GM12878 (cell line): Measurements from ENCODE around the gene TOMM5. TPM values are rescaled to one million over a fixed set of nuclear protein-coding genes. Genes with fewer than 3 reads are reported as not detected.

Experiments
- ATAC-seq: fragments of 200-7000 bp; cut with Tn5 transposase; 3 replicates; pipeline ENCODE4 v1.9.1; 2020; ENCODE audit warnings: mild to moderate bottlenecking, moderate library complexity
- BruUV-seq: library from RNA; stranded (reverse); fragments of 400-500 nt; replicated peaks from 2 replicates; lab custom pipeline; 2021; lab: Mats Ljungman, UMichigan
- CTCF ChIA-PET: fragments of 300-600 bp; sonication (Branson Sonifier 250); formaldehyde crosslinking; extraction: SDS; loops from one replicate; lab custom pipeline; 2021; ENCODE audit warnings: inconsistent platforms; lab: Yijun Ruan, JAX
- POLR2A ChIA-PET: fragments of 350-600 bp; formaldehyde crosslinking; extraction: SDS; loops from one replicate; lab custom pipeline; 2021; ENCODE audit warnings: inconsistent platforms; lab: Charles Lee
- RAD21 ChIA-PET: fragments of 300-600 bp; sonication (Branson Sonifier 250); formaldehyde crosslinking; loops from one replicate; lab custom pipeline; 2023; ENCODE audit warnings: antibody characterized with exemption; ENCODE audit not compliant: unreplicated experiment; lab: Charles Lee
- SMC1A ChIA-PET: fragments of 300-600 bp; sonication (Branson Sonifier 250); formaldehyde crosslinking; loops from one replicate; lab custom pipeline; 2023; ENCODE audit not compliant: unreplicated experiment, uncharacterized antibody; lab: Charles Lee
- DNase-seq: peaks from one replicate; pipeline ENCODE4 v3.0.0-alpha.2; 2011; ENCODE audit warnings: low read depth, low spot score
- FAIRE-seq: peaks from 3 replicates; lab custom pipeline; 2011; peaks lifted over from hg19 to GRCh38; lab: Jason Lieb, UNC
- H2AFZ ChIP-seq: 2 replicates; pipeline ENCODE4 v1.6.0; 2011; ENCODE audit warnings: low read depth, low read length, control low read depth; ENCODE audit not compliant: control insufficient read depth
- H3K27ac ChIP-seq: 2 replicates; pipeline ENCODE4 v1.5.1; 2011; ENCODE audit warnings: control low read depth; ENCODE audit not compliant: control insufficient read depth, insufficient read depth
- H3K27me3 ChIP-seq, 2 experiments: replicated peaks in 1 of 2; 2 replicates each; pipeline versions ENCODE4 v1.6.0 to v1.6.1; 2011; ENCODE audit warnings: low read length in 1 of 2; ENCODE audit not compliant: control insufficient read depth in 2 of 2, insufficient read depth in 2 of 2
- H3K36me3 ChIP-seq, 2 experiments: 2 replicates each; pipeline ENCODE4 v1.5.1; 2011; ENCODE audit warnings: low read length in 1 of 2; ENCODE audit not compliant: control insufficient read depth in 2 of 2, insufficient read depth in 2 of 2
- H3K4me1 ChIP-seq: 2 replicates; pipeline ENCODE4 v1.6.1; 2011; ENCODE audit warnings: mild to moderate bottlenecking, low read length, moderate library complexity, mixed read lengths; ENCODE audit not compliant: control insufficient read depth, insufficient read depth
- H3K4me2 ChIP-seq: 2 replicates; pipeline ENCODE4 v1.6.0; 2011; ENCODE audit warnings: control low read depth; ENCODE audit not compliant: control insufficient read depth, insufficient read depth
- H3K4me3 ChIP-seq: fragments of 200-600 bp; sonication (generic); 2 replicates; pipeline ENCODE4 v1.5.1; 2016
- H3K79me2 ChIP-seq: 2 replicates; pipeline ENCODE4 v1.6.0; 2011; ENCODE audit warnings: low read length; ENCODE audit not compliant: control insufficient read depth, insufficient read depth
- H3K9ac ChIP-seq: 2 replicates; pipeline ENCODE4 v1.8.0; 2011; ENCODE audit warnings: low read length, control low read depth, mixed read lengths; ENCODE audit not compliant: control insufficient read depth, insufficient read depth
- H3K9me3 ChIP-seq: replicated peaks from 3 replicates; pipeline ENCODE4 v1.5.1; 2011; ENCODE audit warnings: mild to moderate bottlenecking, low read length; ENCODE audit not compliant: control insufficient read depth, insufficient read depth
- H4K20me1 ChIP-seq: 2 replicates; pipeline ENCODE4 v1.6.0; 2011; ENCODE audit not compliant: control insufficient read depth, insufficient read depth
- DPF2 ChIP-seq: fragments of 450-650 bp; IDR thresholded peaks from 2 replicates; pipeline ENCODE4 v1.6.1; 2017; ENCODE audit warnings: mild to moderate bottlenecking
- ETV6 ChIP-seq, 2 experiments: fragments of 450-650 bp in 1 of 2; IDR thresholded peaks in 1 of 2; conservative IDR thresholded peaks in 1 of 2; 2 replicates each; pipeline ENCODE4 v1.6.1; 2014; ENCODE audit warnings: antibody characterized with exemption in 1 of 2, borderline replicate concordance in 1 of 2, low read depth in 1 of 2, mild to moderate bottlenecking in 1 of 2, moderate library complexity in 1 of 2
- IKZF1 ChIP-seq: fragments of 450-650 bp; conservative IDR thresholded peaks from 2 replicates; pipeline ENCODE4 v1.6.1; 2017; ENCODE audit warnings: antibody characterized with exemption, mild to moderate bottlenecking
- MTA2 ChIP-seq: fragments of 450-650 bp; IDR thresholded peaks from 2 replicates; pipeline ENCODE4 v1.6.1; 2016; ENCODE audit warnings: low read depth, mild to moderate bottlenecking, moderate library complexity
- NFYA ChIP-seq: IDR thresholded peaks from 2 replicates; pipeline ENCODE4 v1.6.1; 2011; ENCODE audit warnings: low read depth, mild to moderate bottlenecking, low read length, improper control_type of control experiment, borderline replicate concordance
- NFYB ChIP-seq: IDR thresholded peaks from 2 replicates; pipeline ENCODE4 v1.6.1; 2011; ENCODE audit warnings: low read depth, mild to moderate bottlenecking, low read length, improper control_type of control experiment, moderate library complexity; ENCODE audit not compliant: insufficient read depth
- WGBS: methylation state at CpG from one replicate; pipeline ENCODE4 v1.1.6; 2016; ENCODE audit warnings: low lambda C conversion rate; ENCODE audit not compliant: insufficient replicate concordance, insufficient coverage; ENCODE audit errors: missing lambda C conversion rate; 5-methylcytosine and 5-hydroxymethylcytosine counted together
- in situ Hi-C: fragments of 300-500 bp; cut with MboI; formaldehyde crosslinking; loops from 9 replicates; pipeline ENCODE4 v1.14.3; 2018; ENCODE audit warnings: mixed read lengths
- intact Hi-C: fragments of 100-400 bp; cut with micrococcal nuclease; formaldehyde crosslinking; loops from one replicate; pipeline ENCODE4 v1.14.2; 2022; ENCODE audit not compliant: unreplicated experiment
- polyA plus RNA-seq, 11 experiments: library from polyadenylated mRNA; depleted of rRNA in 4 of 11; unstranded in 6 of 11; stranded (reverse) in 5 of 11; fragments of >200 nt; fragmentation: Nextera tagmentation in 4 of 11; fragmentation: Illumina TruSeq in 1 of 11; extraction: Ambion mirVana in 4 of 11; extraction: Trizol in 1 of 11; gene quantifications; 1 replicate in 1 of 11; 2 replicates in 10 of 11; pipeline versions ENCODE4 v1.2.1 to v1.2.3, GENCODE V29; 2011 to 2016; ENCODE audit warnings: inconsistent platforms in 2 of 11, missing spikeins in 2 of 11, low read depth in 1 of 11
- total RNA-seq, 4 experiments: library from RNA; depleted of rRNA in 3 of 4; stranded (reverse); fragments of >200 nt in 3 of 4; fragmentation: Illumina TruSeq in 1 of 4; extraction: Trizol in 1 of 4; gene quantifications; 2 replicates each; pipeline versions ENCODE4 v1.2.1 to v1.2.3, GENCODE V29; 2013 to 2021
- TF ChIP-seq, protein P1 (sequence below): IDR thresholded peaks from 2 replicates; pipeline ENCODE4 v1.6.1; 2012; ENCODE audit warnings: mild to moderate bottlenecking, low read depth, low read length
- TF ChIP-seq, protein P2 (sequence below): fragments of 450-650 bp; IDR thresholded peaks from 2 replicates; pipeline ENCODE4 v1.6.1; 2017; ENCODE audit warnings: mild to moderate bottlenecking
- TF ChIP-seq, protein P3 (sequence below): fragments of 450-650 bp; IDR thresholded peaks from 2 replicates; pipeline ENCODE4 v1.6.1; 2017; ENCODE audit warnings: low read depth, mild to moderate bottlenecking, moderate library complexity

TOMM5 gene
- total and polyA plus RNA-seq, 10 of the 15 experiments (the other 5 are each of a cell fraction or from before 2014, with no cell fraction given) = 152 to 1,143 (median 351) TPM

DNA sequence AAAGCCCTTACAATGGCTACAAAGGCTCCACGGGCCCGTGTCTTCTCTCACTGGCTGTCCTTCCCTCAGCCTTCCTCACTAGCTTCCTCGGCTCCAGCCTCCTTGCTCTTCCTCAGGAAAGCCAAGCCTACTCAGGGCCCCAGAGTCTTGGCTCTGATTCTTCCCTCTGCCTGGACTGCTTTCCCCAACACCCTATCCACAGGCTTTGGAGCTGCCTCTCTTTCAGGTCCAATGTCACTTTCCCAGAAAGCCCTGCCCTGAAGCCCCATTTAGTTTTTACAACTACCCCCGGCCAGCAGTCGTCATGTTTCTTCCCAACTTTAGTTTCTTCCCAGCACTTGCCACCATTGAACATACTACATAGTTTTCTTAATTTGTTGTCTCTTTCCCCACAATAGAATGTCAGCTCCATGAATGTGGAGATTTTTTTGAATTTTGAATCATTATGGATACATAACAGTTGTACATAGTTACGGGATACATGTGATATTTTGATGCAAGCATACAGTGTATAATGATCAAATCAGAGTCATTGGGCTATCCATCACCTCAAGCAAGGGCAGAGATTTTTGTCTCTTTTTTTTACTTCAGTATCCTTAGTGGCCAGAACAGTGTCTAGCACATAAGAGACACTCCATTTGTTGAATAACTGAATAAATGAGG is 17.5 kb upstream of the TOMM5 start:
- ChIA-PET POLR2A (no interaction called here), SMC1A (no interaction called here), RAD21 (no interaction called here), CTCF (no interaction called here)
- intact Hi-C loops (loop anchor here (10.0 kb wide), 1 partner anchor 55 kb away; no protein-coding TSS in a partner anchor), in situ Hi-C loops (no loop called here)
- no peaks in the 10 kb centered on the region for H3K79me2 ChIP-seq
- no TSS peak for BruUV-seq
- H4K20me1 ChIP-seq = no peaks in the 10 kb centered on the region
- H3K4me1 ChIP-seq = no peaks in the 10 kb centered on the region
- no peak for ATAC-seq
- no peak overlapping the region for H2AFZ ChIP-seq
- H3K4me2 ChIP-seq = no peak overlapping the region
- no peak overlapping the region for H3K9ac ChIP-seq
- TF ChIP-seq DPF2 (no peak), NFYB (no peak), MTA2 (no peak)
- no peak for DNase-seq
- no peak overlapping the region for H3K4me3 ChIP-seq
- 33% methylated on average over 6 of the region's 6 CpGs for WGBS
- FAIRE-seq = no peak
- no peaks in the 10 kb centered on the region for H3K9me3 ChIP-seq
- no peaks in the 10 kb centered on the region for H3K36me3 ChIP-seq
- peaks cover 2 to 4% of the 10 kb centered on the region in 2 experiments; a peak in 3 of 4 replicates for H3K27me3 ChIP-seq
- H3K27ac ChIP-seq = no peak overlapping the region

DNA sequence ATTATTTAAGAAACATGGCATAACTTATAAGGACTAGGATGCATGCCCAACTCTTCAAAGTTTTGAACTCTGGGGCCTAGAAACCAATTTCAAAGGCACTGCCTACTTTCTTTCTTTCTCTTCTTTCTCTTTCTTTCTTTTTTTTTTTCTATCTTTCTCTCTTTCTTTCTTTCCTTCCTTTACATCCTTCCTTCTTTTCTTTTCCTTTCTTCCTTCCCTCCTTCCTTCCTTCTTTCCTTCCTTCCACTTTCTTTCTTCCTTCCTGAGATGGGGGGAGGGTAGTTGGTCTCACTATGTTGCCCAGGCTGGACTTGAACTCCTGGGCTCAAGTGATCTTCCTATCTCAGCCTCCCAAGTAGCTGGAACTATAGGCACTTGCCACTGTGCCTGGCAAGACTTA is 15.9 kb upstream of the TOMM5 start:
- no peaks in the 10 kb centered on the region for H3K79me2 ChIP-seq
- FAIRE-seq (no peak), DNase-seq (no peak), ATAC-seq (no peak)
- no peaks in the 10 kb centered on the region for H4K20me1 ChIP-seq
- ChIA-PET CTCF (no interaction called here), RAD21 (no interaction called here), SMC1A (no interaction called here), POLR2A (no interaction called here)
- H2AFZ ChIP-seq = no peak overlapping the region
- no TSS peak for BruUV-seq
- no peak overlapping the region for H3K27ac ChIP-seq
- H3K4me3 ChIP-seq = no peak overlapping the region
- no peaks in the 10 kb centered on the region for H3K36me3 ChIP-seq
- intact Hi-C loops = no loop called here
- H3K4me1 ChIP-seq = no peaks in the 10 kb centered on the region
- in situ Hi-C loops = no loop called here
- no peaks in the 10 kb centered on the region for H3K9me3 ChIP-seq
- no peak overlapping the region for H3K9ac ChIP-seq
- H3K27me3 ChIP-seq = peaks cover 0 to 4% of the 10 kb centered on the region in 2 experiments; a peak in 2 of 4 replicates
- H3K4me2 ChIP-seq = no peak overlapping the region
- TF ChIP-seq ETV6 (conservative IDR thresholded peaks at IDR 0.05 in 1 of 2, IDR thresholded peaks at IDR 0.05 in 1 of 2; ENCODE audit: borderline replicate concordance in 1 of 2, low read depth in 1 of 2) = no peak
- no peak for TF ChIP-seq IKZF1
- TF ChIP-seq, protein P1, sequence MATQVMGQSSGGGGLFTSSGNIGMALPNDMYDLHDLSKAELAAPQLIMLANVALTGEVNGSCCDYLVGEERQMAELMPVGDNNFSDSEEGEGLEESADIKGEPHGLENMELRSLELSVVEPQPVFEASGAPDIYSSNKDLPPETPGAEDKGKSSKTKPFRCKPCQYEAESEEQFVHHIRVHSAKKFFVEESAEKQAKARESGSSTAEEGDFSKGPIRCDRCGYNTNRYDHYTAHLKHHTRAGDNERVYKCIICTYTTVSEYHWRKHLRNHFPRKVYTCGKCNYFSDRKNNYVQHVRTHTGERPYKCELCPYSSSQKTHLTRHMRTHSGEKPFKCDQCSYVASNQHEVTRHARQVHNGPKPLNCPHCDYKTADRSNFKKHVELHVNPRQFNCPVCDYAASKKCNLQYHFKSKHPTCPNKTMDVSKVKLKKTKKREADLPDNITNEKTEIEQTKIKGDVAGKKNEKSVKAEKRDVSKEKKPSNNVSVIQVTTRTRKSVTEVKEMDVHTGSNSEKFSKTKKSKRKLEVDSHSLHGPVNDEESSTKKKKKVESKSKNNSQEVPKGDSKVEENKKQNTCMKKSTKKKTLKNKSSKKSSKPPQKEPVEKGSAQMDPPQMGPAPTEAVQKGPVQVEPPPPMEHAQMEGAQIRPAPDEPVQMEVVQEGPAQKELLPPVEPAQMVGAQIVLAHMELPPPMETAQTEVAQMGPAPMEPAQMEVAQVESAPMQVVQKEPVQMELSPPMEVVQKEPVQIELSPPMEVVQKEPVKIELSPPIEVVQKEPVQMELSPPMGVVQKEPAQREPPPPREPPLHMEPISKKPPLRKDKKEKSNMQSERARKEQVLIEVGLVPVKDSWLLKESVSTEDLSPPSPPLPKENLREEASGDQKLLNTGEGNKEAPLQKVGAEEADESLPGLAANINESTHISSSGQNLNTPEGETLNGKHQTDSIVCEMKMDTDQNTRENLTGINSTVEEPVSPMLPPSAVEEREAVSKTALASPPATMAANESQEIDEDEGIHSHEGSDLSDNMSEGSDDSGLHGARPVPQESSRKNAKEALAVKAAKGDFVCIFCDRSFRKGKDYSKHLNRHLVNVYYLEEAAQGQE = no peak
- no peak for TF ChIP-seq NFYB
- TF ChIP-seq NFYA = no peak
- TF ChIP-seq, protein P2, sequence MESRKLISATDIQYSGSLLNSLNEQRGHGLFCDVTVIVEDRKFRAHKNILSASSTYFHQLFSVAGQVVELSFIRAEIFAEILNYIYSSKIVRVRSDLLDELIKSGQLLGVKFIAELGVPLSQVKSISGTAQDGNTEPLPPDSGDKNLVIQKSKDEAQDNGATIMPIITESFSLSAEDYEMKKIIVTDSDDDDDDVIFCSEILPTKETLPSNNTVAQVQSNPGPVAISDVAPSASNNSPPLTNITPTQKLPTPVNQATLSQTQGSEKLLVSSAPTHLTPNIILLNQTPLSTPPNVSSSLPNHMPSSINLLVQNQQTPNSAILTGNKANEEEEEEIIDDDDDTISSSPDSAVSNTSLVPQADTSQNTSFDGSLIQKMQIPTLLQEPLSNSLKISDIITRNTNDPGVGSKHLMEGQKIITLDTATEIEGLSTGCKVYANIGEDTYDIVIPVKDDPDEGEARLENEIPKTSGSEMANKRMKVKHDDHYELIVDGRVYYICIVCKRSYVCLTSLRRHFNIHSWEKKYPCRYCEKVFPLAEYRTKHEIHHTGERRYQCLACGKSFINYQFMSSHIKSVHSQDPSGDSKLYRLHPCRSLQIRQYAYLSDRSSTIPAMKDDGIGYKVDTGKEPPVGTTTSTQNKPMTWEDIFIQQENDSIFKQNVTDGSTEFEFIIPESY = no peak
- TF ChIP-seq, protein P3, sequence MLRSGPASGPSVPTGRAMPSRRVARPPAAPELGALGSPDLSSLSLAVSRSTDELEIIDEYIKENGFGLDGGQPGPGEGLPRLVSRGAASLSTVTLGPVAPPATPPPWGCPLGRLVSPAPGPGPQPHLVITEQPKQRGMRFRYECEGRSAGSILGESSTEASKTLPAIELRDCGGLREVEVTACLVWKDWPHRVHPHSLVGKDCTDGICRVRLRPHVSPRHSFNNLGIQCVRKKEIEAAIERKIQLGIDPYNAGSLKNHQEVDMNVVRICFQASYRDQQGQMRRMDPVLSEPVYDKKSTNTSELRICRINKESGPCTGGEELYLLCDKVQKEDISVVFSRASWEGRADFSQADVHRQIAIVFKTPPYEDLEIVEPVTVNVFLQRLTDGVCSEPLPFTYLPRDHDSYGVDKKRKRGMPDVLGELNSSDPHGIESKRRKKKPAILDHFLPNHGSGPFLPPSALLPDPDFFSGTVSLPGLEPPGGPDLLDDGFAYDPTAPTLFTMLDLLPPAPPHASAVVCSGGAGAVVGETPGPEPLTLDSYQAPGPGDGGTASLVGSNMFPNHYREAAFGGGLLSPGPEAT = no peak
